HS-27A (cell line): ENCODE data around the gene NDUFS6.

Experiments used
- DNase-seq: peaks from one replicate; pipeline ENCODE4 v3.0.0-alpha.2; 2012; ENCODE audit warnings: low read depth, missing footprints

Gene NDUFS6

GRCh38 chr5:1801222-1801966, at the start of gene NDUFS6:
TSS of gene NDUFS6 (plus strand) at chr5:1801407. CDS start at chr5:1801418, 11 bp downstream.
- DNase-seq = no peak

- DNase-seq = no peak
Observed at GRCh38 chr5:1751864-1752822, 49.1 kb upstream of the NDUFS6 start.

DNA sequence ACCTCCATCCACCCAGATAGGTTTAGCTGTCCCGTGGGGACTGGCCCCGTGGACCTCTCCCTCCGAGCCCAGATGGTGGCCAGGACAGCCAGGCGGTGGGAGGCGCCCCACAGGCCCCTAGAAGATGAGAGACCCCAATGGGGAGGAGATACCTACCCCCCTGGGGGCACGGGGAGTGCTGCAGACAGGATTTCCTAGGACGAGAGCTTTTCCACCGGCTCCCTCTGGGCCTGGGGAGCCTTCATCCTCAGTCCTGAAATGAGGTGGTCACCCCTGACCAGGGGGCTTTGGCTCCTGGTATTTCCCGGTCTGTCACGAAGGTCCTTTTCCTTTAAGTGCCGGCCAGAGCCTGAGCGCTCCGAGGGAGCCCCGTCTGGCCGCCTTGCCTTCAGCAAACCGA, 48.3 kb upstream of the NDUFS6 start:
- DNase-seq = no peak

DNA sequence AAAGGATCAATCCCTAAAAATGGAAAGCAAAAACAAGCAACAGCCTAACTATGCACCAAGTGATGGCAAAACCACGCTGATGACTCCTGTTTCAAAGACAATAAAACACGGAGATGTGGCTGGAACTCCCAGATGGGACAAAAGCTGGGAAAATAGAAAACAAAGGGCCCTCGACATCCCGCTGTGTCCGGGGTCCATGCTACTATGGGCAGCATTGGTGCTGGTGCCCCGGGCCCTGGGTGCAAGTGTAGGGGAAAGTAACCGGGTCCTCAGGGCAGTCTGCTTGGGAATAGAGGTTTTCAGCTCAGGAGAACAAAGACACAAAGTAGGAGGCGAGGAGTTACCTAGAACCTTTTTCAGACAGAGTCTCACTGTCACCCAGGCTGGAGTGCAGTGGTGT, 47.7 kb upstream of the NDUFS6 start:
- no peak for DNase-seq

DNA sequence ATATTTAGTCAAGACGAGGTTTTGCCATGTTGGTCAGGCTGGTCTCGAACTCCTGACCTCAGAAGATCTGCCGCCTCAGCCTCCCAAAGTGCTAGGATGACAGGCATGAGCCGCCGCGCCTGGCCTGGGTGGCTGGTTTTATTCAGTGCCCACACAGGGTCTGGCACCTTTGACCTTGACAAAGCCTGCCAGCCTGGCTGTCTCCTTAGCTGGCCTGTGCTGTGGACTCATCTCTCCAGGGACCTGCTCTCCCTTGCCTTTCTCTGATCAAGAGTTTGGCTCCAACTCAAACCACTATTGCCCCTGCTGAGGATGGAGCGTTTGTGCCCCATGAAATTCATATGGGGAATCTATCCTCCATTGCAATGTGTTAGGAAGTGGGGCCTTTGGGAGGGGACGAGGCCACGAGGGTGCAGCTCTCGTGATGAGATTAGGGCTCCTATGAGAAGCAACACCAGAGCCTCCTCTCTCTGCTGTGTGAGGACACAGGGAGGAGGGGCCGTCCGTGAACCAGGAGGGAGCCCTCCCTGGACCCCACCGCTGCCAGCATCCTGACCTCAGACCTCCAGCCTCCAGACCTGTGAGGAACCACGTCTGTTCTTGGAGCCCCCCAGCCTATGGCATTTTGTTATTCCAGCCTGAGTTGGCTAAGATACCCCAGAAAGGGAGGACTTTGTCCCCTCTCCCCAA, 46.5 kb upstream of the NDUFS6 start:
- no peak for DNase-seq

DNA sequence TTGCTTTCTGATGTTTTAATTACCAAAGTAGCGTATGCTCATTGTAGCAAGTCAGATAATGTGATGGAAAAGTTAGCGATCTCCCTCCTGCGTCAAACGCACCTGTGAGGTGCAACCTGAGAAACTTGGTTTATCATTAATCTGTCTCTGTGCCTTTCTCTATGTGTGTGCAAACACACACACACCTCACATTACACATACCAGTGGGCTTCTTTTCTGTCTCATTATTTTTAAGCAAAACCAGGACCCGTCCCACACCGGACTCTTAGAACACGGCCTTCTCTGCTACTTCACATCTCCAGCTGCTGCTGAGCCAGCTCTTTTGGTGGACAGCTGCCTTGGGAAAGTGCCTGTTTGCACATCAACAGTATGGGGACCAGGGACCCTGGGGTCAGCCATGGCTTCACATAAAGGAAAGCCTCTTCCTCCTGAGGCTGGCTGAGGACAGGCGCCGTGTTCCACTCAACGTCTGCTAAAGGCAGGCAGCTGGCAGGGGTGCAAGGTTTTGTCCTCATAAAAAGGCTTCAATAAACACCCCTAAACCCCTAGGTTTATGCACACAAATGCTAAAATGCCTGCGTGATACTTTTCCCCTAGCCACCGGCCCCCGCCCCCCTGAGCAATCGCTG, 45.8 kb upstream of the NDUFS6 start:
- no peak for DNase-seq

DNA sequence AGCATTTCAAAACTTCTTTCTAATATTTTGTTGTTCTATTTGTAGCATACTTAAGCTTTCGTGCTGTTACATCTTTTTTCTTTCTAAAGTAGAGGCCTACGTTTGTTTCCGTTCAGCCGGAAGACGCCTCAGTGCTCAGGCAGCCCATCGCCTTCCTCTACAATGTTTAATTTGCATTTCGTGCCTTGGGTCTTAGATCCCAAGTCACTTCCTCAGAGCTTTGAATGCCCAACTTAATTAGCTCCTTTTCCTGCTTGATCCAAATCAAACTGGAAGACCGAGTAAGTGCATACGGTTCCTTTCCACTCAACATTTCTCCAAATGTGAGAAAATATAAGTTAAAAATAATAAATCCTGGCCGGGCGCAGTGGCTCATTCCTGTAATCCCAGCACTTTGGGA, 44.7 kb upstream of the NDUFS6 start:
- no peak for DNase-seq

- DNase-seq = no peak
Observed at GRCh38 chr5:1757511-1757910, 43.7 kb upstream of the NDUFS6 start.

GRCh38 chr5:1758574-1758973, 42.6 kb upstream of the NDUFS6 start:
- DNase-seq = no peak

DNA sequence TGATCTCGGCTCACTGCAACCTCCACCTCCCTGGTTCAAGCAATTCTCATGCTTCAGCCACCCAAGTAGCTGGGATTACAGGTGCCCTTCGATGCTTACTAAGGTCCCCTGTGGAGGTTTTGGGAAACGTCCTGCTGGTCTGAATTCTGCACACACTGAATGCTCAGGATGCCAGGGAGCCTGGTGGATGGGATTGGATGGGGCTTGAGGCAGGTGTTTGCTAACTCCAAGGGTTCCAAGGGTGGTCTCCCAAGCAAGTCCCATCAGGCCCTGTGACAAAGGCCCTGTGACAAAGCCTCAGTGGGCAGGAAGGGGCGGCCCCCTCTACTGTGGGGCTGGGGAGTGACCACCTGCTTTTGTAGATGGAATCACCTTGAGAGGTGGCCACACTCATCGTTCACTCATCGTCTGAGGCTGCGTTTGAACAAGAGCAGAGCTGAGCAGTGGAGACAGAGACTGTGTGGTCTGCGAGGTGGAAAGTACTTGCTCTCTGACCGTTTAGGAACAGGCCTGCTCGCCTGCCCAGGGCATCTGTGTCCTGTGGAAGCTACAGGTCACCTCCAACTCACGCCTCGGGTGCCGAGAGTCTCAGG, 41.7 kb upstream of the NDUFS6 start:
- DNase-seq = no peak

DNA sequence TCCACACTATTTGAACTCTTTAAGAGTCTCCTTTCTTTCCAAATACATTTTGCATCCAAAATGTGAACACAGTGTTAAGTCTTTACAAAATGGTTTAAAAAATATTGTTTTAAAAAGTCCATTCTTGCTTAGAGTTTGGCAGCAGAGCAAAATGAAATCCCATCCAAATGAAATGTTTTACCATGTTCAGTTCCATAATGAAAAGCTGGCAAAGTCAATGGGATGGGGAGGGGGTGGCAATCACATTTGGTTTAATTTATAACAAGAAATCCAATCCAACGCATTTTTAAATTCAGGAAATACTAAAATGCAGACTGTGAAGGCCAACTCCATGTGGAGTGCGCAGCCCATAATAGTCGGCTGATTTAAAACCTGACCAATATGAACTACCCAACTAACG, 41.0 kb upstream of the NDUFS6 start:
- DNase-seq = no peak

DNA sequence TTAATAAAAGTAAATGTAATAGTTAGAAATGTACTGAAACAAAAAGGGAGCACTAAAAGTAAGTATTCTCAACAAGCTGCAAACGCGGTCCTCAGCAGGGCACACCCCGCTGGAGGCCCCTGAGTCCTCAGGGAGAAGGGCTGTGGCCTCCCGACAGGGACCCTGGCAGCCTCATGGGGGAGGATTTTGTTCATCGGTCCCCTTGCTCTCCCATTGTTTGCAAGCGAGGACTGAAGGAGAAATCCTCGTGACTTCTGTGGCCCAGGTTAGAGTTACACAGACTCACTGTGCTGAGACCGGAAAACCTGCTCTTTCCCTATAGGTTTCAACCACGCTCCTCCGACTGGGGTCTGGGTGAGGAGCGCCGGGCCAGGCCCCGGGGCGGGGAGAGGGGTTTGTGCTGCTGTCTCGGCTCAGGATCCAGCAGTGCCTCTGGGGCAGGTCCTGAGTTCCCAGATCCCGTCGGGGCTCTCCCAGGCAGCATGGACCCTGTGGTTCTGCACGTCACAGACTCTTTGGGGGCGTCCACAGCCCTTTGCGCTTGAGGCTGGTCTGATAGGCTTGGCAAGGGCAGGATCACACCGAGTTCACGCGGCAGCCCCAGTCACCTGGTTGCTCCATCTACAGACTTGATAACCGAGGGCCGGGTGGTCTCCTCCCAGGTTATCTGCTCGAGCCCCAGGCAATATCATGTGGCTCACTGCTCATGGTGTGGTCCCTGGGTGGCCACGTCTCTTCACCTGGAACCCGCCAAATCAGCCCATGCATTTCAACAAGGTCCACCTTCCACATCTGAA, 40.4 kb upstream of the NDUFS6 start:
- no peak for DNase-seq

DNA sequence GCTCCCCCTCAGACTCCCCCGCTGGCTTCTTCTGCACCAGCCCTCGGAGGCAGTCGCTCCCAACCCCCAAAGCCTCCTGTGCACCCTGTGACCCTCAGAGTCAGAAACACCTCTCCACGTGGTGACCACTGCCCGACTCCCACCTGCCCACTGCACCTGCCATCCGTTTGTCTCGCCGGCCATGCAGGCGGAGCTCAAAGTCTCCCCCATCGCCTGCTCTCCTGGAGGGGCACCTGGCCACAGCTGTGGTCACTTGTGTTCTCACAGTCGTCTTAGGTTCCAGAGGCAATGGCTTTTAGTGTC, 39.8 kb upstream of the NDUFS6 start:
- no peak for DNase-seq

DNA sequence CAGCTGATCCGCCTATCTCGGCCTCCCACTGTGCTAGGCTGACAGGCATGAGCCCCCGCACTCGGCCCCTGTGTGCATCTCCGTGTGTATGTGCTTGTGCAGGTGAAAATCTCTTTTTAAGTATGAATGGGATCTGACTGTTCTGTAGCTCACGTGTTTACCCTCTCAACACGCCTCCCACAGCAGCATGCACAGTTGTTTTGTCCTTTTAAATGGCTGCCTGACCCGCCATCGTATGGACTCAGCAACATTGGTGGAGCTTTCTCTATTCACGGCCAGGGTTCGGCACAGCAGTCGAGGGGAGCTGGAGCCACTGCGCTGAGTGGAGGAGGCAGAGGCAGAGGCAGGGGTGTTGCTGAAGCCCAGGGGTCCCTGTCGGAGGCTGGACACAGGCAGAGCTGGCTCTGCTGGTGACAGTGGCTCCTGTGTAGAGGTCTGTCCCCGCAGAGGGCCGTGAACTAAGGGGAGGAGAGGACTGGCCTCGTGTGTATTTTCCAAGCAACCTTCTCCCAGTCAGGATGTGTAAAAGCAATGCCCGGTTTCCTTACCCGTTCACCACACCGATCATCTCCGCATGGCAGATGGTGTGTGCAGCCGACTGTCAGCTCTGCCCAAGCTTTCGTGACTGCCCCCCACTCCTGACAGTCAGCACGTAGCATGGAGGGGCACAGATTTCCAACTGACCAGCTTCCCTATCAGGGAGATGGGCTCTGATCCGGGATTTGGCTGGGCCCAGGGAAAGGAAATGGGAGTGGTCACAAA, 38.9 kb upstream of the NDUFS6 start:
- DNase-seq = no peak

DNA sequence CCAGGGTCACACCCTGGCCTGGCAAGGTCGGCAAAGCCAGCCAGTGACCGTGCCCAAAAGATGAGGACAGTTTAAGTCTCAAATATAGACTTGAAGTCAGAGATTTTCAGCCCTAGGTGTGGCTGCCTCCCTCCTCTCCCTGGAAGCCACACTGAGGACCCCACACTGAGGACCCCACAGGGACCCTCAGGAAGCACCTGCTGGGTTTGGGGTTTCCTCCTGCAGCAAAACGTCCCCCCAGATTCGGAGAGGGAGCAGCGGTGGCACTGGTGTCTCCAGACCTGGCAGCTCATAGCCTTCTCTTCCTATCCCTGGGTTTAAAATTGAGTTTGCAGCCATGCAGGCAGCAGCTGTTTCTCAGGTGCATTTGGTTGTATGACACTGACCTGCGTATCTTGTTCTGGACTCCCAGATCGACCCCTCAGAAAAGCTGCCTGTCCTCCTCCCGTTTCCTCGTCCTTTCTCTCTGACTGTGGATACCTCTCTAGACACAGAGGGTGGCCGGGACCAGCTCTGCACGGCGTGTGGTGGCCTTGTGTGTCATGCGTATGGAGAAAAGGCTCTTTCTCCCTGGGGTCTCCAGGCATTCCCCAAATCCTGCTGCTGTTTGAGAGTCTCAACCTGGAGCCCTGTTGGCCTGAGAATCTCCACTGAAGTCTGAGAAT, 38.2 kb upstream of the NDUFS6 start:
- DNase-seq = no peak

GRCh38 chr5:1763548-1763911, 37.7 kb upstream of the NDUFS6 start:
- no peak for DNase-seq

DNA sequence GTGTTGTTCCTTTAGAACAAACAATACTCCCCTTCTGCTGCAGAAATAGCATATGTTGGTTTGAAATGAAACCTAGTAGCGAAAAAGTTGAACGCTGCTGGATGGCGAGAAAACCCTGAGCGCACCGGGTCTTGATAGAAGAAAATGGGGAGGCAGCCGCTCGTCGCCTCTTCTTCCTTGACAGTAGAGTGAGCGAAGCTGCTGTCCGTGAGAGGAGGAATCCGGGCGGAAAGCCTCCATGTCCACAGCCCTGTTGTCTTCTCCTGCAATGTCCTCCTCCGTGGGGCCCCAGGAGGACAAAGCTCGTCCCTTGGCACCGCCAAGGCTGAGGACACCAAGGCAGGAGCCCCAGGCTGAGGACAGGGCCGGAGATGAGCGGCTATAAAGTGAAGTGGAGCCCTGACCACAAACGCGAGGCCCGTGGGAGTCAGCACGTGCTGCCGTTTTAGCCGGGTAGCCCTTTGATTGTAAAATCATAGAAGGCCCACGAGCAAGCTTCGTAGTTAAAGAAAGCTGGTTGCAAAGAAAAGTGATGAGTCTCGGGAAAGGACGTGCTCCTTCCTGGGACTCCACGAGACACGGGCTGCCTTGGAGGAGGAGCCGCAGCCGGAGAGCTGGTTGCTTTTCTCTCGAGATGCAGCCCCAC, 37.1 kb upstream of the NDUFS6 start:
- DNase-seq = no peak

DNA sequence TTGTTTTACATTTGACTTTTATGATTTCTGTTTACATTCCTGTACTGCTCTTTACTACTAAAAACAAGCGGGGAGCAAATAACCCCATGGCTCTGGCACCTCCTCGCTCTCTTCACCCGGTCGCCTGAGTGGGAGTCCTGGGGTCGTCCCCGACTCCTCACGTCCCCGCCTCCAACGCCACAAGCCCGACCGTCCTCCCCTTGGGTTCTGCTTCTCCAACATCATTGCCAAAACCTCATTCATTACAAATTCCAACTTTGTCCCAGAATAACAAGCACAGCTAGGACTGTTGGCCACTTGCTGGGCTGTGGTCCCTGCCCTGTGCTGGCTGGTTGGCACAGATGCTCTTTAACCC, 36.6 kb upstream of the NDUFS6 start:
- no peak for DNase-seq

GRCh38 chr5:1765141-1765879, 35.9 kb upstream of the NDUFS6 start:
- DNase-seq = no peak
